Stimulated activated CD4-positive, alpha-beta T cell treated with anti-CD3 and anti-CD28 coated beads, Interleukin-12 subunit alpha, Interleukin-12 subunit beta, amount 100 ng/mL, for 4 hours (primary cell): ENCODE results near the gene HIVEP2.

Experiments
- DNase-seq: peaks from one replicate; pipeline ENCODE4 v3.0.0-alpha.2; 2020

HIVEP2 gene

GRCh38 chr6:142945446-142946180 lies 637 bp upstream of the HIVEP2 start:
- peak; percentile 55 for DNase-seq

DNA sequence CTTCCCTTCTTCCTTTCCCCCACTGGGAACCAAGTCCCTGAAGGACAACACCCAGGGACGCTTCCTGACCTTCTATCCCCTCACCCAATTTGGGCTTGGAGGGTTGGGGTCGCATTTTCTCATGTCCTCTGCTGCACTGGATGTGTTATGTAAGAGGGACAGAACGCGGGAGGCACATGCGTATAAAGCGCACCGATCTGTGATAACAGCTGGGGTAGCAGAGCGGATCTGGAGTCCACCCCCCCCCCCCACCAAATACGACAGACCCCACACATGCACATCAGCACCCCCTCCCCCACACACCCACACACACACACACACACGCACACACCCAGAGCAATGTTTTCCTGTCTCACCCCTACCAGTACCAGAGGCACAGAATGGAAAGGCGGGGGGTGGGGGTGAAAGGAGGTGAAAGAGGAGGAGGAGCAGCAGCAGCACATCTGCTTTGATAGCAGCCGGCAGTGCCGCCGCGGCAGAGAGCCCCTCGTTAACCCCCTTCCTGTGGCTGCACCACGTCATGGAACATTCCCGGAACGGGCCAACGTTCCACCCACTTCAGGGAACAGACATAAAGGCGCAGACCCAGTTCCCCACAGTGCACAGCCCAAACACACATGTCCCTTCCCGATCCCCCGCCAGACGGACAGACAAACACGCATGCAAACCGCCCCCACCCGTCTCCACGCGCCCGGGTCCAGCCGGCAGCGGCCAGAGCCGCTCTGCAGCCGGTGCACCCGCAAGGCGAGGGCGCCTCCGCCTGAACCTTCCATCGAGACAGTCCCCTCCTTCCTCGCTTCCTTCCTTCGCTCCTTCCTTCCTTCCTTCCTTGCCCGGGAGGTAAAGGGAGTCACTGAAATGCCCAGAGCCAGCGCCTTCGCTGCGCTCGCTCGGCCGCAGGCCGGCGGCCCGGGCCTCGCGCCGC lies 590 bp downstream of the HIVEP2 start:
- DNase-seq: peak; percentile 88

GRCh38 chr6:142943711-142944123 lies 1.3 kb downstream of the HIVEP2 start:
- peak; percentile 32 for DNase-seq

GRCh38 chr6:142942805-142943227 lies 2.2 kb downstream of the HIVEP2 start:
- no peak for DNase-seq

GRCh38 chr6:142942238-142942637 lies 2.7 kb downstream of the HIVEP2 start:
- no peak for DNase-seq

- no peak for DNase-seq
These were observed 4.0 kb downstream of the HIVEP2 start for GRCh38 chr6:142941018-142941417.

- DNase-seq: no peak
These were observed 4.5 kb downstream of the HIVEP2 start for GRCh38 chr6:142940487-142940886.

- DNase-seq: no peak
These were observed 6.5 kb downstream of the HIVEP2 start for GRCh38 chr6:142938510-142938909.

GRCh38 chr6:142937986-142938385 lies 7.0 kb downstream of the HIVEP2 start:
- no peak for DNase-seq

DNA sequence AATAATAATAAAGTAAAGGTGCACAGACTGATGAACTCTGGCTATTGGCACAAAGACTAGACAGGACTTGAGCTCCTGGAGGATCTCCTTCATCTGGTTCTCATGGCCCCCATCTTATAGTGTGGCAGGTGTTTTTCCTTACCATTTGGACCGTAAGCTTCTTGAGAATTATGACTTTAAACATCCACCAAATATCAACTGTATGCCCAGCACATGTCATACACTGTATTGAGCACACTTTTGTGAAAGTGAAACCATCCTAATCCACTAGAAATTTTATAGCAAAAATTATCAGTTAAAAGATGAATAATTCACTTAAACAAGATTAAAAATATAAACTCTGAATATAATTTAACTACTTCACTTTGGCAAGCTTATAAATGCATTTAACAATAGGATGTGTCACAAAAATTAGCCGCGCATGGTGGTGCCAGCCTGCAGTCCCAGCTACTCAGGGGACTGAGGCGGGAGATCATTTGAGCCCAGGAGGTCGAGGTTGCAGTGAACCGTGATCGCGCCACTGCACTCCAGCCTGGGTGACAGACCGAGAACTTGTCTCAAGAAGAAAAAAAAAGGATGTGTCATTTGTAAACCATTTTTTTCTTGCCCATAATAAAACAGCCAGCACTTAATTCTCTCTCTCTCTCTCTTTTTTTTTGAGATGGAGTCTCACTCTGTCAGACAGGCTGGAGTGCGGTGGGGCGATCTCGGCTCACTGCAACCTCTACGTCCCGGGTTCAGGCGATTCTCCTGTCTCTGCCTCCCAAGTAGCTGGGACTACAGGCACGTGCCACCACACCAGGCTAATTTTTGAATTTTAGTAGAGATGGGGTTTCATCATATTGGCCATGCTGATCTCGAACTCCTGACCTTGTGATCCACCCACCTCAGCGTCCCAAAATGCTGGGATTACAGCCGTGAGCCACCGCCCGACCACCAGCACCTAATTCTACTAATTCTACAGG lies 9.1 kb downstream of the HIVEP2 start:
- no peak for DNase-seq

GRCh38 chr6:142934599-142934998 lies 10.4 kb downstream of the HIVEP2 start:
- no peak for DNase-seq

DNA sequence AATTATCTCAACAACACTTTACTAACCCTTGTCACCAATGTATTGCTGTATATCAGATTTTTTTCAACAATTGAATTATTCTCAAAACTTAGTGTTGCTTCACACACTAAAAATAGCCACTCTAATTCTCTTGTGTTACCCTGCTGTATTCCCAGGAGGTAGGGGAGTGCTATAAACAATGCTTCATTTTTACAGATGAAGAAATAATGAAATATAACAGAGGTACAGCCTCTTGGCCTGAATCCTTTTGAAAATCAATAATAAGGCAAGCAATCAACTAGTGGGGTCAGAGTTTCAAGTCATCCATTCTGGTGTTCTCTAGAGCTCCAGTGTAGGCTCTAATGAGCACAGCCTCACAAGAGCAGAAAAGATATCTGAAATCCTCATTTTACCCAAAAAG lies 10.9 kb downstream of the HIVEP2 start:
- DNase-seq: no peak

GRCh38 chr6:142933701-142934100 lies 11.3 kb downstream of the HIVEP2 start:
- DNase-seq: no peak

GRCh38 chr6:142932889-142933288 lies 12.1 kb downstream of the HIVEP2 start:
- DNase-seq: no peak

DNA sequence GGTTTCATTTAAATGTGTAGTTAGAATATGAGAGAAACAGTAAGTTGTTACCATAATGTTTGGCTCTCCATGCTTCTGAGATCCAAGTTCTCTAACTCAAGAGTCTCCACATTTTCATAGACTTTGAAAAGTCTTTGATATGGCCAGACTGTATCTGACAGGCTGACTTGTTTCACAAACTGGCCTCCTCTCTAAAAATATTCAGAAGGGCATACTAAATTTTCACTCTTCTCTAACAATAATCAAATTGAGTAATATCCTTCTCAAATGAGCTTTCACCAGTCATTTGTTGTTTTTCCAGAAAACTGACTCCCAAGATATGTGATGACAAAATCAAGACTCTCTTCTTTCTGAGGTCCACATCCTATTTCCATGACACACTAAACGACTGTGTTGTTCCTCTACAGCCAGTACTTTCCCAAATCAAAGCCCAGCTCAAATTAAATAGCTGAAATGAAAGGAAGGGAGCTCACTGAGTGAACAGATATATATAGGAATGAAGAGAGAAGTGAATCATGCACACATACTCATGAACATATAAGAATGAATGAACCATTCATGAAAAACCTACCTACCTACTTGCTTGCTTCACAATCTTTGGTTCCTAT lies 15.1 kb downstream of the HIVEP2 start:
- no peak for DNase-seq

- DNase-seq: no peak
These were observed 17.1 kb downstream of the HIVEP2 start for GRCh38 chr6:142927904-142928303.

DNA sequence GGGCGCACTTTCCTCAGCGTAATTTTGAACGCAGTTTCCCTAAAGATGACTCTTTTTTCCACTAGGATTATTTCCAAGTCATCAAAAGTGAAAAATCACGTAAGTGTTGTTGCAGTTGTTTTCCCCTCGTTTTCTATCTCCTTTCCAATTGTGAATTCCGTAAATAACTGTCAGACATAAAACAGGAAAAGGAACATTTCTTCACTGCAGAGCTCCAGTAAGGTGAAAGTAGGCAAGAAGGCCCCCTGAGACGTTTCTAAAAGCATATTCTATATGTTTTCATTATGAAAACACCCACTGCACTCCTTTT lies 17.8 kb downstream of the HIVEP2 start:
- no peak for DNase-seq

- peak; percentile 54 for DNase-seq
These were observed 18.3 kb downstream of the HIVEP2 start for GRCh38 chr6:142926494-142927270.

- DNase-seq: no peak
These were observed 18.8 kb downstream of the HIVEP2 start for GRCh38 chr6:142926177-142926493.

DNA sequence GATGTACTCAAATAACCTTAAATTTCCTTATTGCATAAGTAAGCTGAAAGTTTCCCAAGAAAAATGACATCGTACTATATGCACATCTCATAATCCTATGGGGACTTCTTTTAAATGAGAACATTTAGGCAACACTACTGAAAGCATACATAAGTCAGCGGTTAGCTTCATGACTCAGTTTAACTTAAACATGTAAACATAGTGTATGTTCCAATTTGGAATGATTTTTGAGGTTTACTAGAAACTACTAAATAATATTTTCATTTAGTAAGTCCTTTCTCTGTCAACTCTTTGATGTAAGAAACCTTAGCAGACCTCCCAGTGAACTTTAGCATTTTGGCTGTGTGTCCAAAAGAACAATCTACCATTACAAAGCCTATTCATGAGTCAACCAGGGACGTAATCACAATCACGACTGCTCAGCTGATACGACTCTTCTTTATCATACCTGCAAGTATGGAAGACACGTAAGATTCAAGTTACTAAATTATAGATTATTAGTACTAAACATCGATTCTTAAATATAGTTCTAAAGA lies 19.3 kb downstream of the HIVEP2 start:
- DNase-seq: no peak

GRCh38 chr6:142918339-142919042 lies 26.5 kb downstream of the HIVEP2 start:
- no peak for DNase-seq
